Stimulated activated CD4-positive, alpha-beta T cell treated with anti-CD3 and anti-CD28 coated beads, Interleukin-15, amount 100 ng/mL, for 1 hour (primary cell): Measurements from ENCODE around the gene SCEL.
"Not testable (repeated sequence)": the region's sequence is repeated elsewhere in the genome, so short reads cannot be mapped to it uniquely, and the experiment has no call there.

Experiments
- DNase-seq, 2 donors: peaks; one replicate each; pipeline ENCODE4 v3.0.0-alpha.2; 2020; ENCODE audit warnings: low read depth in 1 of 2, low spot score in 1 of 2

Gene SCEL

GRCh38 chr13:77555246-77555645 lies 19.7 kb downstream of the SCEL start:
- DNase-seq, result no peak

DNA sequence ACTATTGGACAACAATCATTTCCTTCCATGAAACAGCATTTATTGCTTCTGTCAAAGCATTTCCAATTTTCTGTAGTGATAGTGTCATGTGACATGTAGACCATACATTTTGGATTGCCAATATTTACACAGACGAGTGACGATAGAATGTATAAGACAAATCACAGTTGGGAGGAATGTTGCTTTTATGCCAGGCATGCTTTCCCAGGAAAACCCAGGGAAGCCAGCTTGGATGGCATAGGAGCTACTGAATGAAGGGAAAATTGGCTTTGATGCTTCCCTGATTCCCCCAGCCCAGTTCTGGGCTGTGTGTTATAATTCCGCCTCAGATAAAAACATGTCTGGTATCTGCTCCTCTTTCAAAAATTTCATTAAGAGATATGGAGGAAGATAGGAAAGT lies 22.5 kb downstream of the SCEL start:
- no peak for DNase-seq

- no peak for DNase-seq
Observed at GRCh38 chr13:77563111-77563510, 27.6 kb downstream of the SCEL start.

GRCh38 chr13:77565635-77566034 lies 30.1 kb downstream of the SCEL start:
- no peak for DNase-seq

DNA sequence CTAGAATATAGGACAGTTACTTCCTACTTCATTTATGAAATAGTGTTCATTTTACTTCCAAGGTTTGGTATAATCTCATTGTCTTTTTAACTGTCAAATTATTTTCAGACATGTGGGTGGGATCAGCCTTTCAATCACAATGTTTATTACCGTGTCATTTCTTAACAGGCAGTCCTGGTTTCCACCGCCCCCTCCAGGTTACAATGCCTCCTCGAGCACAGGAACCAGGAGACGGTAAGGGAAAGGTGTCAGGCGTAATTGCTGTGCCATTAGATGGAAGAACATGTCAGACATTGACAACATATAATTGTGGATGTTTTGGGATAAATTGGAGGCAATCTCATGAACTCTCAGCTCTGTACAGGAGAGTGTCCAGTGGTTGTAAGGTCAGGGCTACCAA lies 36.5 kb downstream of the SCEL start:
- no peak for DNase-seq

- no peak for DNase-seq
Observed at GRCh38 chr13:77574096-77574495, 38.6 kb downstream of the SCEL start.

GRCh38 chr13:77579959-77580358 lies 44.5 kb downstream of the SCEL start:
- DNase-seq, result no peak

GRCh38 chr13:77580748-77581147 lies 45.2 kb downstream of the SCEL start:
- no peak for DNase-seq

DNA sequence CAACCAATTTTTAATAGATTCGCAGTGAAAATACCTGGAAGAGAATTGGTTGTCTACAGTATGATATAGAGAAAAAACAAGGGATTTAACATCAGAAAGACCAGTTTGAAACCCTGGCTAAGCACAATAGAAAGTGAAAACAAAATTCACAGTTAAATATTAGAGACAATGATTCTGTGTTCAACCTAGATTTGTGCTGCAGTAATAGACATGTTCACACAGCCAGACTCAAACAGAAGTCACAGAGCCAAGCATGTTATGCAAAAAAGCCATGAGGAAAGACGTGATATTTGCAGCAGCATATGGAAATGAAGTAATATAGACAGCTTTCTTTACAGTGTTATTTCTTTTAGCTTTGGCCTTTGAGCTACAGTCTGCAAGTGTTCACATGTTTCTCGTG lies 48.1 kb downstream of the SCEL start:
- DNase-seq, result no peak

DNA sequence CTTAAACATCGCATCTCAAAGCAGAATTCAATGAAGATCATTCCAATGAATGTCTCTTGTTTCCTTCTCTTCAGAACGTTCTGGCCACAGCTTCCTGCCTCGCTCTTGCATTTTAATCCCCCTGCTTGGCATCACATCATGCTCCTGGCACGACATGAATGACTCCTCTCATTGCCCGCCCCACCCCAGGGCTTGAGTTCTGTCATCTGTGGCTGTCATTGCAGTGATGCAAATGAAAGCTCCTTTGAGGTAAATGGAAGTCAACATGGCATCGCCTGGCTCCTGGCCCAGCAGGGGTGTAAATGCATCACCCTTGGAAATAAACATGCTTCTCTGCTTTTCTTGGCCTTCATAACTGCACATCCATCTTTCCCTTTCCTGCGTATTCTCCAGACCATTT lies 48.6 kb downstream of the SCEL start:
- DNase-seq, result no peak

DNA sequence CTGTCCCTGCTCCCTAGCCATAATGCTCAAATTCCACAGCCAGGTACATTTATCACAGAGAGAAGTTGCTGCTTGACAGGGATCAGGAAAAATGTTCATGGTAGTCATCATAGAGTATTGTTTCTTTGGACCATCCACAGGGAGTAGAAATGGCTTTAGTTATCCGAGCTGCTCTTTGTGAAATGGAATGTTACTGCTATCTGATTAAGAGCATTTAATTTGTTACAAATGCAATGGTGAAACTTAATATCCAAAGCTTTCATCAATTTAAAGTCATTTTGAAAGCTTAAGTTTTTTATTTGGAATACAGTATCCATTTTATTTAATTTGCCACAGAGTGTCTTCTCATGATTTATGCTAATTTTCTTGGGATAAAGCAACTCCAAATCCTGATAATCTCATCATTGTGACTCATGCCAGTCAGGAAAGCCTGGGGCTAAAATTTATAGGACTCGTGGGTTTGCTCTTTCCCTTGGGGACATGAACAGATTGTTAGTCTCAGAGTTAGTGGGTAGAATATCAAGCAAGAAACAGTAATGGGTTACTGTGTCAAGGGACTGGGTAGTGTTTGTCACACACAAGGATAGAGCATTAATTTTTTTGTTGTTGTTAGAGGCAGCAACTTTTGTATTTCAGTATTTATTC lies 59.8 kb downstream of the SCEL start:
- DNase-seq, result no peak

- no peak for DNase-seq
Observed at GRCh38 chr13:77596777-77597176, 61.3 kb downstream of the SCEL start.

GRCh38 chr13:77599351-77599750 lies 63.8 kb downstream of the SCEL start:
- DNase-seq, result no peak

- no peak for DNase-seq
Observed at GRCh38 chr13:77600701-77601100, 65.2 kb downstream of the SCEL start.

- DNase-seq, result no peak
Observed at GRCh38 chr13:77611068-77611467, 75.6 kb downstream of the SCEL start.

DNA sequence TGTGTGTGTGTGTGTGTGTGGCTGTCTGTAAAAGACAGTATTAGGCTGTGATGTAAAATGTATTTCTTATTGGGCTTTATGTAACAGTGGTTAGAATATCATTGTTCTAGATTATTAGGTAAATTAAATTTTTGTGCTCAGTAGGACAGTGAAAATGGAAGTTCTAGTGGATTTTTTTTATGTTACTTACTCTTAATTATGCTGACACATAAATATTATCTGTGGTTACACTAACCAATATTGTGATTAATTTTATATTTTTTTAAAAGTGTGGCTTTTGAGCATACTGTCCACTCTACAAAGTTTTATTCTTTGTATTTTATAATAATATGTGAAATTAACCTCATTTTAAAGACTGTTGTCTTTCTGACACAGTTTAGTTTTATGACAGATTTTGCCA lies 80.5 kb downstream of the SCEL start:
- DNase-seq, result no peak

- DNase-seq, result no peak
Observed at GRCh38 chr13:77619655-77620054, 84.1 kb downstream of the SCEL start.

DNA sequence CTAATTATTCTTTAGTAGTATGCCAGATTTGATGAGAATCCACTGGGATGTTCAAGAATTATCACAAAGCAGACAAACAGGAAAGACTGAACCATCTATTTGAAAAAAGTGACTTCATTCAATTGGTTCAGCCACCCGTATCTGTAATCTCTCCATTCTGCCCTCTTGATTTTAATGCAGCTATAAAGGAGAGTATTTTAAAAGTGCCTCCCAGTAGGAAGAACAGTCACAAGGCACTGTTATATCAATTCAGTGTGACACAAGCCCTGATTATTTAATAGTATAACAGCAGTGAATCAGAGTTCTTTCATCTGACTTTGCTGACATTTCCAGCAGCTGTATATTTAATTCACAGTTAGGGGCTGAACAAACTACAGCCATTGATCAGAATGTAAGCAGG lies 84.6 kb downstream of the SCEL start:
- DNase-seq, result no peak

- no peak for DNase-seq
Observed at GRCh38 chr13:77623806-77624205, 88.3 kb downstream of the SCEL start.

GRCh38 chr13:77628170-77628569 lies 92.7 kb downstream of the SCEL start:
- DNase-seq, result no peak

DNA sequence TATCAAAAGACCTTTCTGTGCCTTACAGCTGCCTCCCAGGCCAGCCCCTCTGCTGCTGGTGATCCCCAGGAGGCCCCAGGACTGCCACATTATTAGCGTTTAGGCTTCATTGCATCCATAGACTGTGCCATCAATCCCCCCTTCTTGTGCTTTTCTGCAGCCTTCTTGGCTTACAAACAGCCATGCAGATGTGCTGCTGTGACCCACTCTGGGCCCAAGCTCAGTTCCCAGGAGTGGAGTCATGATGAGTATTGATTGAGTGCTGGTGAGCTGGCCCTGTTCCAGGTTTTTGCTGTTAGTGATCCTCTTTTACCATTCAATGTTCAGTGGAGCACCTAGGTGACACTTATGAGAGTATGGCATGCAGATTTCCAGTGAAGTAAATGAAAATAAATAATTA lies 102.1 kb downstream of the SCEL start:
- no peak for DNase-seq

DNA sequence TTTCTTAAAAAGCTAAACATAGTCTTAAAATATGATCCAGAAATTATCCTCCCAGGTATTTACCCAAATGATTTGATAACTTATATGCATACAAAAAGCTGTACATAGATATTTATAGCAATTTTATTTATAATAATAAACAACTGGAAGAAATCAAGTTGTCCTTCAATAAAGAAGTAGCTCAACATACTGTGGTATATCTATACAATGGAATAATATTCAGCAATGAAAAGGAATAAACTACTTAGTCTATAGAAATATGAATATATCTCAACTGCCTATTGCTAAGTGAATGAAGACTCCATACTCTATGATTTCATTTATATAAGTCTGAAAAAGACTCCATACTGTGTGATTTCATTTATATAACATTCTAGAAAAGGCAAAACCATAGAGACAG lies 114.9 kb downstream of the SCEL start:
- DNase-seq, result no peak

GRCh38 chr13:77653301-77653700 lies 117.8 kb downstream of the SCEL start:
- no peak for DNase-seq

DNA sequence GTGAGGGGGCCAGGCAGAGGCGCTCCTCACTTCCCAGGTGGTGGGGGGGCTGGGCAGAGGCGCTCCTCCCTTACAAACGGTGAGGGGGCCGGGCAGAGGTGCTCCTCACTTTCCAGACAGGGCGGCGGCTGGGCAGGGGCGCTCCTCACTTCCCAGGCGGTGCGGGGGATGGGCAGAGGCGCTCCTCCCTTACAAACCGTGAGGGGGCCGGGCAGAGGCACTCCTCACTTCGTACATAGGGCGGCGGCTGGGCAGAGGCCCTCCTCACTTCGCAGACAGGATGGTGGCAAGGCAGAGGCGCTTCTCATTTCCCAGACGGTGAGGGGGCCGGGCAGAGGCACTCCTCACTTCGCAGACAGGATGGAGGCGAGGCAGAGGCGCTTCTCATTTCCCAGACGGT lies 124.5 kb downstream of the SCEL start:
- not testable (repeated sequence) for DNase-seq
